SK-N-SH (cell line): ENCODE results near the gene GALNTL6. TPM values are rescaled to one million over a fixed set of nuclear protein-coding genes. Genes with fewer than 3 reads are reported as not detected.

ENCODE experiments used
- CTCF ChIA-PET: fragments of 300-600, 350-600 bp; formaldehyde crosslinking; extraction: SDS; loops from one replicate; lab custom pipeline; 2021; lab: Yijun Ruan, JAX
- POLR2A ChIA-PET: fragments of 350-600 bp; sonication (Branson Sonifier 250); formaldehyde crosslinking; extraction: SDS; loops from one replicate; lab custom pipeline; 2020; ENCODE audit warnings: antibody characterized with exemption, inconsistent platforms; lab: Yijun Ruan, JAX
- DNase-seq: peaks from one replicate; pipeline ENCODE4 v3.0.0; 2012
- H2AFZ ChIP-seq: fragments of 200-600 bp; sonication (generic); 2 replicates; pipeline ENCODE4 v1.8.1; 2016; ENCODE audit warnings: antibody characterized with exemption, mild to moderate bottlenecking, low read depth
- H3F3A ChIP-seq: fragments of 200-600 bp; sonication (generic); replicated peaks from 2 replicates; pipeline ENCODE3; 2016; ENCODE audit warnings: antibody characterized with exemption, mild to moderate bottlenecking; ENCODE audit not compliant: insufficient read depth
- H3K27ac ChIP-seq, 2 experiments: fragments of 200-500 bp in 1 of 2; fragments of 200-600 bp in 1 of 2; sonication (Bioruptor generic) in 1 of 2; sonication (generic), shearing (Covaris generic) in 1 of 2; 2 replicates each; pipeline versions ENCODE4 v1.5.1 to v1.6.1; 2014 to 2016; ENCODE audit warnings: low read depth in 2 of 2, inconsistent platforms in 1 of 2, low read length in 1 of 2, mild to moderate bottlenecking in 1 of 2, mixed read lengths in 1 of 2
- H3K27me3 ChIP-seq: fragments of 200-600 bp; sonication (generic), shearing (Covaris generic); 2 replicates; pipeline ENCODE4 v1.6.1; 2016; ENCODE audit warnings: mixed run types; ENCODE audit not compliant: insufficient read depth
- H3K36me3 ChIP-seq, 2 experiments: fragments of 200-500 bp in 1 of 2; fragments of 200-600 bp in 1 of 2; sonication (Bioruptor generic) in 1 of 2; sonication (generic) in 1 of 2; replicated peaks in 1 of 2; 2 replicates each; pipeline versions ENCODE3 to v1.5.1; 2014 to 2016; ENCODE audit warnings: low read length in 1 of 2, mild to moderate bottlenecking in 1 of 2; ENCODE audit not compliant: insufficient read depth in 2 of 2, control insufficient read depth in 1 of 2
- H3K4me1 ChIP-seq, 2 experiments: fragments of 200-500 bp in 1 of 2; fragments of 200-600 bp in 1 of 2; sonication (Bioruptor generic) in 1 of 2; sonication (generic), shearing (Covaris generic) in 1 of 2; 2 replicates each; pipeline versions ENCODE4 v1.5.1 to v1.6.1; 2014 to 2016; ENCODE audit warnings: low read depth in 1 of 2, low read length in 1 of 2, mixed run types in 1 of 2; ENCODE audit not compliant: insufficient read depth in 2 of 2, control insufficient read depth in 1 of 2
- H3K4me2 ChIP-seq: fragments of 200-600 bp; sonication (generic), shearing (Covaris generic); 2 replicates; pipeline ENCODE4 v1.6.1; 2017; ENCODE audit warnings: mixed run types
- H3K4me3 ChIP-seq, 2 experiments: fragments of 200-500 bp in 1 of 2; fragments of 200-600 bp in 1 of 2; sonication (Bioruptor generic) in 1 of 2; sonication (generic), shearing (Covaris generic) in 1 of 2; 2 replicates each; pipeline versions ENCODE4 v1.5.1 to v1.8.1; 2014 to 2016; ENCODE audit warnings: low read depth in 2 of 2, inconsistent platforms in 1 of 2, low read length in 1 of 2, mild to moderate bottlenecking in 1 of 2, mixed read lengths in 1 of 2, moderate library complexity in 1 of 2
- H3K79me2 ChIP-seq: fragments of 200-600 bp; sonication (generic); 2 replicates; pipeline ENCODE4 v1.8.1; 2017; ENCODE audit warnings: mild to moderate bottlenecking; ENCODE audit not compliant: insufficient read depth
- H3K9ac ChIP-seq: fragments of 200-600 bp; sonication (generic); 2 replicates; pipeline ENCODE4 v1.6.1; 2017; ENCODE audit warnings: mixed run types
- H3K9me2 ChIP-seq: fragments of 200-600 bp; sonication (generic); 2 replicates; pipeline ENCODE4 v1.6.1; 2017; ENCODE audit warnings: mixed run types
- H3K9me3 ChIP-seq: fragments of 200-600 bp; sonication (generic); 2 replicates; pipeline ENCODE4 v1.6.1; 2017; ENCODE audit warnings: mixed run types, mild to moderate bottlenecking, moderate library complexity
- H4K20me1 ChIP-seq: fragments of 200-600 bp; sonication (generic); 2 replicates; pipeline ENCODE4 v1.6.1; 2017; ENCODE audit warnings: mild to moderate bottlenecking, mixed run types; ENCODE audit not compliant: insufficient read depth
- EP300 ChIP-seq, 2 experiments: IDR thresholded peaks; 2 replicates each; pipeline versions ENCODE4 v1.4.0 to v1.6.1; 2012; ENCODE audit warnings: borderline replicate concordance in 1 of 2, low read depth in 1 of 2, low read length in 1 of 2
- FOSL2 ChIP-seq: IDR thresholded peaks from 2 replicates; pipeline ENCODE4 v1.4.0; 2012; ENCODE audit warnings: low read depth, mild to moderate bottlenecking, moderate library complexity, borderline replicate concordance
- MAX ChIP-seq: IDR thresholded peaks from 2 replicates; pipeline ENCODE4 v1.4.0; 2012; ENCODE audit warnings: low read depth
- MEF2A ChIP-seq: IDR thresholded peaks from 2 replicates; pipeline ENCODE4 v1.4.0; 2012; ENCODE audit warnings: low read depth, borderline replicate concordance
- PBX3 ChIP-seq: IDR thresholded peaks from 2 replicates; pipeline ENCODE4; 2012
- RCOR1 ChIP-seq: fragments of 150-350 bp; IDR thresholded peaks from 2 replicates; pipeline ENCODE4 v1.6.1; 2017; ENCODE audit warnings: antibody characterized with exemption, low read length
- SMC3 ChIP-seq: IDR thresholded peaks from 2 replicates; pipeline ENCODE4 v1.6.1; 2012; ENCODE audit warnings: low read depth, low read length, improper control_type of control experiment
- USF2 ChIP-seq: fragments of 150-350 bp; IDR thresholded peaks from 2 replicates; pipeline ENCODE4 v1.6.1; 2017; ENCODE audit warnings: antibody characterized with exemption, low read length, low read depth, borderline replicate concordance
- WGBS: methylation state at CpG from one replicate; pipeline ENCODE4 v1.1.6; 2017; ENCODE audit warnings: low lambda C conversion rate; 5-methylcytosine and 5-hydroxymethylcytosine counted together
- polyA plus RNA-seq, 3 experiments: library from polyadenylated mRNA; depleted of rRNA; stranded (reverse); fragments of >200 nt; gene quantifications; 2 replicates each; pipeline ENCODE4 v1.2.3, GENCODE V29; 2012

GALNTL6 gene
- polyA plus RNA-seq, 1 of the 3 experiments (the other 2 are of a cell fraction) = 0.07 TPM

- ChIA-PET CTCF (no interaction called here), POLR2A (no interaction called here)
- 45% methylated on average over 3 of the region's 3 CpGs for WGBS
- Histone ChIP-seq H3K9me2 (no peaks in the 10 kb centered on the region), H4K20me1 (no peaks in the 10 kb centered on the region), H3K79me2 (no peaks in the 10 kb centered on the region), H3K9me3 (no peaks in the 10 kb centered on the region), H3K27me3 (no peaks in the 10 kb centered on the region), H3K4me2 (no peak overlapping the region), H3K27ac (no peak overlapping the region), H3K9ac (no peak overlapping the region), H3F3A (no peaks in the 10 kb centered on the region), H3K4me3 (no peak overlapping the region), H3K4me1 (peaks cover 0 to 3% of the 10 kb centered on the region in 2 experiments; a peak in 1 of 4 replicates), H2AFZ (no peak overlapping the region), H3K36me3 (no peaks in the 10 kb centered on the region)
- DNase-seq = no peak
- no peak for TF ChIP-seq RCOR1
- no peak for TF ChIP-seq MEF2A
- TF ChIP-seq EP300 (IDR thresholded peaks at IDR 0.05; ENCODE audit: borderline replicate concordance in 1 of 2, low read depth in 1 of 2, low read length in 1 of 2) = no peak
- no peak for TF ChIP-seq USF2
Measured at GRCh38 chr4:172787111-172787510, 973.9 kb downstream of the GALNTL6 start.

GRCh38 chr4:172791841-172792240 is 978.6 kb downstream of the GALNTL6 start:
- POLR2A ChIA-PET = no interaction called here

More at GRCh38 chr4:172791841-172792240, 978.6 kb downstream of the GALNTL6 start:
- CTCF ChIA-PET = no interaction called here
- Histone ChIP-seq H3K9me2 (no peaks in the 10 kb centered on the region), H3K79me2 (no peaks in the 10 kb centered on the region), H3K9me3 (no peaks in the 10 kb centered on the region), H3K4me3 (no peak overlapping the region), H2AFZ (no peak overlapping the region), H4K20me1 (no peaks in the 10 kb centered on the region), H3K9ac (no peak overlapping the region), H3K36me3 (no peaks in the 10 kb centered on the region), H3K4me1 (no peaks in the 10 kb centered on the region), H3K27ac (no peak overlapping the region), H3K27me3 (no peaks in the 10 kb centered on the region), H3F3A (no peaks in the 10 kb centered on the region), H3K4me2 (no peak overlapping the region)
- 60% methylated on average over 4 of the region's 4 CpGs for WGBS
- no peak for TF ChIP-seq FOSL2
- TF ChIP-seq USF2 = no peak
- no peak for TF ChIP-seq MAX
- TF ChIP-seq SMC3 = no peak
- TF ChIP-seq PBX3 = no peak
- no peak for DNase-seq
